ENCODE data around the gene CYFIP1. TPM values are rescaled to one million over a fixed set of nuclear protein-coding genes. Genes with fewer than 3 reads are reported as not detected.

The CYFIP1 gene
- total RNA-seq, 4 donors from 2014 or later = 88.0 to 92.5 (median 90.1) TPM

DNA sequence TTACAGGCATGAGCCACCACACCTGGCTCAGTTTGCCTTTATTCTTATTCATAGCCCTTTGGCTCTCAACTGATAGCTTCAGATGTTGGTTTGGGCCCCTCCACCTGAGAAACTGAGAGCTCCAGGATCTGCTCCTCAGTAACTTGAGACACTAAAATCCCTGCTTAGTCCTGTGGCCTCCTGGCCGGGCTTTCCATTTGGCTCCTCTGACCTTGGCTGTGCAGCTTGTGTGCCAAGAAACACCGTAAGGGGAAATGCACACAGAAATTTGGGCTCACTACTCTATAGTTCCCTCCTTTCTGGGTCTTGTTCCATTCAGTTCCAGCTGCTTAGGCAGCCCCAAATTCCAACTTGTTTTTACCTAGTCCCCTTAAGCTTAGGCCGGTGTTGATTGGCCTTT is 116.8 kb downstream of the CYFIP1 start:
- H3K36me3 ChIP-seq = peaks cover 0 to 99% (median 18%) of the 10 kb centered on the region in 3 donors
- DNase-seq = no peak
- no peaks in the 10 kb centered on the region for H3K27me3 ChIP-seq
- WGBS, 2 donors = 85 to 93% methylated on average over 1 to 3 of the region's 3 CpGs
- H3K9me3 ChIP-seq = no peaks in the 10 kb centered on the region
- no peak overlapping the region for H3K4me3 ChIP-seq
- peaks cover 0 to under 1% (median 0%) of the 10 kb centered on the region in 3 donors for H3K4me1 ChIP-seq
- TF ChIP-seq, protein P1, sequence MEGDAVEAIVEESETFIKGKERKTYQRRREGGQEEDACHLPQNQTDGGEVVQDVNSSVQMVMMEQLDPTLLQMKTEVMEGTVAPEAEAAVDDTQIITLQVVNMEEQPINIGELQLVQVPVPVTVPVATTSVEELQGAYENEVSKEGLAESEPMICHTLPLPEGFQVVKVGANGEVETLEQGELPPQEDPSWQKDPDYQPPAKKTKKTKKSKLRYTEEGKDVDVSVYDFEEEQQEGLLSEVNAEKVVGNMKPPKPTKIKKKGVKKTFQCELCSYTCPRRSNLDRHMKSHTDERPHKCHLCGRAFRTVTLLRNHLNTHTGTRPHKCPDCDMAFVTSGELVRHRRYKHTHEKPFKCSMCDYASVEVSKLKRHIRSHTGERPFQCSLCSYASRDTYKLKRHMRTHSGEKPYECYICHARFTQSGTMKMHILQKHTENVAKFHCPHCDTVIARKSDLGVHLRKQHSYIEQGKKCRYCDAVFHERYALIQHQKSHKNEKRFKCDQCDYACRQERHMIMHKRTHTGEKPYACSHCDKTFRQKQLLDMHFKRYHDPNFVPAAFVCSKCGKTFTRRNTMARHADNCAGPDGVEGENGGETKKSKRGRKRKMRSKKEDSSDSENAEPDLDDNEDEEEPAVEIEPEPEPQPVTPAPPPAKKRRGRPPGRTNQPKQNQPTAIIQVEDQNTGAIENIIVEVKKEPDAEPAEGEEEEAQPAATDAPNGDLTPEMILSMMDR (IDR thresholded peaks at IDR 0.05) = no peak
- no peak for TF ChIP-seq POLR2A (IDR thresholded peaks at IDR 0.05)
- intact Hi-C loops (cut with DNase I) = no loop called here
- no peak overlapping the region for H3K27ac ChIP-seq

DNA sequence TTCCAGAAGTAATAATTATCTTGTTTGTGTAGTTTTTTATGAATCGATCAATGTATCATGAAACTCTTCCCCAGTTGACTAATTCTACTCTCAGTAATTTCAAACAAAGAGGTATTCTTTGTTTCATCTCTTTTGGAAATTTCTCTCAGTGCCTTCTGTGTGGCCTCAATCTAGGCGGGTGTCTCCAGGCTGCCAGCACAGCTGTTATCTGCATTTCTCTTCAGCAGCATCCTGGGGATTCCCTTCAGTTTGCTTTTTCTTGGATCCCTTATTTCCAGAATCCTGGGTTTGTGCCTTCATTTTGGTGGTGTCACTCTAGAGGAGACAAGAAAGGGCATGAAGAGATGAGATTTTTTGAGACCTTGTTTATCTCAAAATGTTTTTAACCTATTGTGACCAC is 119.0 kb downstream of the CYFIP1 start:
- WGBS, 2 donors = 82 to 84% methylated on average over 2 of the region's 2 CpGs
- no peak for DNase-seq
- Histone ChIP-seq H3K4me1 (no peaks in the 10 kb centered on the region), H3K4me3 (no peak overlapping the region), H3K27me3 (no peaks in the 10 kb centered on the region), H3K9me3 (no peaks in the 10 kb centered on the region), H3K27ac (no peak overlapping the region), H3K36me3 (peaks cover 0 to 96% (median 18%) of the 10 kb centered on the region in 3 donors)
- intact Hi-C loops (cut with DNase I) = no loop called here
- TF ChIP-seq, protein P1 (IDR thresholded peaks at IDR 0.05) = no peak
- no peak for TF ChIP-seq POLR2A (IDR thresholded peaks at IDR 0.05)

DNA sequence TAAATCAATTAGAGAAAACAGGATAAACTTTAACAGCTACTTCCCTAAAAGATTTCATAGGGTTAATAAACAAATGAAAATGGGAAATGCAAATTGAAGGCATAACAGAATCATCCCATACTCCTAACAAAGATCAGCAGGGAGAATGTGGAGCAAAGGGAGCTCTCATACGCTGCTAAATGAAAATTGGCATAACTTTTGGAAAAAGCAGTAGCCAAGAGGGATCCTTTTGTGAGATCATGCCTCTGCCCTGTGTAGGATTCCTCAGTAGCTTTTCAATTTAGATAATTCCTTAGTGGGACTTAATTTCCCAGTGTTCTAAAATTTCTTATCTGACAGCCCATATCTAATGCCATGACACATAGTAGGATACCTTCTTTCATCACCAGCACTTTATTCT is 123.5 kb downstream of the CYFIP1 start:
- no peak overlapping the region for H3K27ac ChIP-seq
- H3K27me3 ChIP-seq = no peaks in the 10 kb centered on the region
- 73 to 94% methylated on average over 1 of the region's 1 CpG for WGBS, 2 donors
- peaks cover 8 to 97% (median 17%) of the 10 kb centered on the region in 3 donors for H3K36me3 ChIP-seq
- no peak for DNase-seq
- intact Hi-C loops (cut with DNase I) = no loop called here
- no peaks in the 10 kb centered on the region for H3K9me3 ChIP-seq
- no peak overlapping the region for H3K4me3 ChIP-seq
- no peaks in the 10 kb centered on the region for H3K4me1 ChIP-seq
- TF ChIP-seq, protein P1 (IDR thresholded peaks at IDR 0.05) = no peak
- TF ChIP-seq POLR2A (IDR thresholded peaks at IDR 0.05) = no peak

DNA sequence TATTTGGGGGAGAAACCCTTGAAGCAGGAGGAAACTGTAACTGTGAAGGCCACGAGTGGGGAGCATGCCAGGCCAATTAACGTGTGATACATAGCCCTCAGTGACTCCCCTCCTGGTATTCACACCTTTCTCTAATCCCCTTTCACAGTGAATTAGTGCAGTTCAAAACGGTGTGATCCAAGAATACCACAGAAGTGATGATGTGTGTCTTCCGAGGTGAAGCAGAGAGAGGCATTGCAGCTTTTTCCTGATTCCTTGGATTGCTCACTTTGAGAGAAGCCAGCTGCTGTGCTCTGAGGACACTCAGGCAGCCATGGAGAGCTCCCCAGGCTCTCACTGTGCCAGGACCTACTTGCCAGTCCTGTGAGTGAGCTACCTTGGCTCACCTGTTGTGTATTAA is 124.4 kb downstream of the CYFIP1 start:
- no peak for DNase-seq

DNA sequence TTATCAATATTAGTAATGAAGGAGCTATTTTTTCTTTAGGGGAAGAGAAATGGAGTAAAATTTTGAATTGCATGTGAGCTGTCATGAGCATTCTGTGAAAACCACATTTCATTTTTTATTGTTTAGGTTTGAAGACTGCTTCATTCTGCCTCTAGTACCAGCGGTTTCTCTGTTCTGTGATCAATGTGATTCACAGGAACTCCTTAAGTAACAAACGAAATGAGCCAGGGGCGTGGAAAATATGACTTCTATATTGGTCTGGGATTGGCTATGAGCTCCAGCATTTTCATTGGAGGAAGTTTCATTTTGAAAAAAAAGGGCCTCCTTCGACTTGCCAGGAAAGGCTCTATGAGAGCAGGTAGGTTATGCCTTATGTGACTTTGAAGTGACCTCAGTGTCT is 128.7 kb downstream of the CYFIP1 start:
- no peak for DNase-seq
- TF ChIP-seq, protein P1 (IDR thresholded peaks at IDR 0.05) = no peak
- TF ChIP-seq POLR2A (IDR thresholded peaks at IDR 0.05) = no peak
- 75 to 81% methylated on average over 4 of the region's 4 CpGs for WGBS, 2 donors
- Histone ChIP-seq H3K27me3 (no peaks in the 10 kb centered on the region), H3K4me3 (no peak overlapping the region), H3K4me1 (no peaks in the 10 kb centered on the region), H3K9me3 (no peaks in the 10 kb centered on the region), H3K36me3 (peaks cover 8 to 96% (median 15%) of the 10 kb centered on the region in 3 donors), H3K27ac (no peak overlapping the region)
- intact Hi-C loops (cut with DNase I) = no loop called here

More for the DNA sequence above, 124.4 kb downstream of the CYFIP1 start:
- Histone ChIP-seq H3K4me3 (no peak overlapping the region), H3K4me1 (no peaks in the 10 kb centered on the region), H3K27me3 (no peaks in the 10 kb centered on the region), H3K36me3 (peaks cover 8 to 95% (median 17%) of the 10 kb centered on the region in 3 donors), H3K27ac (no peak overlapping the region), H3K9me3 (no peaks in the 10 kb centered on the region)
- WGBS, 2 donors = 72% methylated on average over 3 to 4 of the region's 4 CpGs
- TF ChIP-seq, protein P1 (IDR thresholded peaks at IDR 0.05) = no peak
- TF ChIP-seq POLR2A (IDR thresholded peaks at IDR 0.05) = no peak
- intact Hi-C loops (cut with DNase I) = no loop called here
